Measurements from ENCODE around the gene PCDHB2. TPM values are rescaled to one million over a fixed set of nuclear protein-coding genes. Genes with fewer than 3 reads are reported as not detected.
"Not testable (repeated sequence)": the region's sequence is repeated elsewhere in the genome, so short reads cannot be mapped to it uniquely, and the experiment has no call there.

The PCDHB2 gene
- 0.13 TPM in 1 of 2 replicates, not detected in the other for total RNA-seq (2014; rRNA removed; shearing (Covaris generic))

- no peak for DNase-seq (ENCODE audit: low spot score)
Measured at GRCh38 chr5:141094481-141095262, at the start of gene PCDHB2. Gene PCDHB2, plus strand, starts transcription at chr5:141094615. Its CDS starts 176 bp downstream, at chr5:141094791.

GRCh38 chr5:141050622-141051520 lies 43.5 kb upstream of the PCDHB2 start, which contains the start of gene PCDHB1:
Gene PCDHB1, plus strand, starts transcription at chr5:141051374. Its CDS starts 97 bp downstream, at chr5:141051471.
- no peak for DNase-seq (ENCODE audit: low spot score)

GRCh38 chr5:141051521-141051866 lies 42.9 kb upstream of the PCDHB2 start:
- no peak for DNase-seq (ENCODE audit: low spot score)

GRCh38 chr5:141077826-141078225 lies 16.6 kb upstream of the PCDHB2 start:
- no peak for DNase-seq (ENCODE audit: low spot score)

- no peak for DNase-seq (ENCODE audit: low spot score)
Measured at GRCh38 chr5:141082228-141082627, 12.2 kb upstream of the PCDHB2 start.

GRCh38 chr5:141084487-141084989 lies 9.9 kb upstream of the PCDHB2 start:
- DNase-seq (ENCODE audit: low spot score): peak; percentile 22

- no peak for DNase-seq (ENCODE audit: low spot score)
Measured at GRCh38 chr5:141095263-141095641, 837 bp downstream of the PCDHB2 start.

- not testable (repeated sequence) for DNase-seq (ENCODE audit: low spot score)
Measured at GRCh38 chr5:141096181-141096580, 1.8 kb downstream of the PCDHB2 start.

- DNase-seq (ENCODE audit: low spot score): not testable (repeated sequence)
Measured at GRCh38 chr5:141096586-141096985, 2.2 kb downstream of the PCDHB2 start.

GRCh38 chr5:141100243-141100805 lies 5.9 kb downstream of the PCDHB2 start, which contains the start of gene PCDHB3:
Gene PCDHB3, plus strand, starts transcription at chr5:141100473. Its CDS starts 177 bp downstream, at chr5:141100650.
- peak; percentile 13 for DNase-seq (ENCODE audit: low spot score)

- no peak for DNase-seq (ENCODE audit: low spot score)
Measured at GRCh38 chr5:141101059-141101458, 6.6 kb downstream of the PCDHB2 start.

- not testable (repeated sequence) for DNase-seq (ENCODE audit: low spot score)
Measured at GRCh38 chr5:141102070-141102469, 7.7 kb downstream of the PCDHB2 start.

- not testable (repeated sequence) for DNase-seq (ENCODE audit: low spot score)
Measured at GRCh38 chr5:141102471-141102870, 8.1 kb downstream of the PCDHB2 start.

GRCh38 chr5:141105350-141105749 lies 10.9 kb downstream of the PCDHB2 start:
- no peak for DNase-seq (ENCODE audit: low spot score)

- no peak for DNase-seq (ENCODE audit: low spot score)
Measured at GRCh38 chr5:141119250-141119649, 24.8 kb downstream of the PCDHB2 start.

GRCh38 chr5:141121563-141121962 lies 27.1 kb downstream of the PCDHB2 start, which contains the start of gene PCDHB4:
Gene PCDHB4, plus strand, starts transcription at chr5:141121818. Its CDS starts 181 bp downstream, at chr5:141121999.
- no peak for DNase-seq (ENCODE audit: low spot score)

- DNase-seq (ENCODE audit: low spot score): no peak
Measured at GRCh38 chr5:141121985-141122384, 27.6 kb downstream of the PCDHB2 start.

GRCh38 chr5:141123396-141124135 lies 29.2 kb downstream of the PCDHB2 start:
- not testable (repeated sequence) for DNase-seq (ENCODE audit: low spot score)

- DNase-seq (ENCODE audit: low spot score): no peak
Measured at GRCh38 chr5:141127305-141127704, 32.9 kb downstream of the PCDHB2 start.

GRCh38 chr5:141135030-141135717 lies 40.8 kb downstream of the PCDHB2 start, which contains the start of gene PCDHB5:
Gene PCDHB5, plus strand, starts transcription at chr5:141135206. Its CDS starts 229 bp downstream, at chr5:141135435.
- no peak for DNase-seq (ENCODE audit: low spot score)

All from HT-29 (cell line).